ENCODE data around the gene RHOC.

RHOC gene

DNA sequence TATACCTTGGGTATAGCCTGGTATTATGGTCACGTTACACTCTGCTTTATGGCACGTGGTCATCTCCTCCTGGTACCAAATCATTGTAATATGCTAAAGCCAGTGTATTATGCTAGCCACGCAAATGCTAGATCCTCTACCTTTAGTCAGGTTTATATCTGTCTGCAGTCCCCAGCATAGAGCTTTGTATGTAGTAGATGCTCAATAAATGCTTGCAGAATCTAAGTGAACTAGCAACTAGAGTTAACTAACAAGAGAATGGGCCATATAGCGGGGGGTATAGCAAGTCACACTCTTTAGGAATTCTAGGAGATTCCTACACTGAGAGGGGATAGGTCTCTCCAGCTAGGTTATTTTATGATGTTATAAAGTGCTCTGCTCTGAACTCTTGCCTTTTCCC lies 29.4 kb downstream of the RHOC start:
- DNase-seq (ENCODE audit: low read depth in 2 of 2), result no peak

DNA sequence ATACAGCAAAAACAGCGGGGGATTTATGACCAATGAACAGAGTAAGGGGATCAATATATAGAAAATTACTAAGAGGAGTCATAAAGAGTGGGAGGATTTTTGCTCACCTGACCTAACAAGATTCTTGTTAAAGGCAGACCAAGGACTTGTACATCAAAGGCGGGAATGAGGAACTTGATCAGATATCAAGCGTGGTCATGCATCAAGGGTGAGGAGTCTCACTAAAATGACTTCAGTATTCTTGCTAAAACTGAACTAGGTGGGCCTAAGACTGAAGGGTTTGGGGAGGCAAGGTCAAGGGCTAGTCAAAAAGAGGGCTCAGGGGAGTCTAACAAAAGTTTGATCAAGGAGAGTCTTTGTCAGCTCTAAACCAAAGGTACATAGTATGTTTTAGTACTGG lies 30.4 kb downstream of the RHOC start:
- DNase-seq (ENCODE audit: low read depth in 2 of 2), result no peak

DNA sequence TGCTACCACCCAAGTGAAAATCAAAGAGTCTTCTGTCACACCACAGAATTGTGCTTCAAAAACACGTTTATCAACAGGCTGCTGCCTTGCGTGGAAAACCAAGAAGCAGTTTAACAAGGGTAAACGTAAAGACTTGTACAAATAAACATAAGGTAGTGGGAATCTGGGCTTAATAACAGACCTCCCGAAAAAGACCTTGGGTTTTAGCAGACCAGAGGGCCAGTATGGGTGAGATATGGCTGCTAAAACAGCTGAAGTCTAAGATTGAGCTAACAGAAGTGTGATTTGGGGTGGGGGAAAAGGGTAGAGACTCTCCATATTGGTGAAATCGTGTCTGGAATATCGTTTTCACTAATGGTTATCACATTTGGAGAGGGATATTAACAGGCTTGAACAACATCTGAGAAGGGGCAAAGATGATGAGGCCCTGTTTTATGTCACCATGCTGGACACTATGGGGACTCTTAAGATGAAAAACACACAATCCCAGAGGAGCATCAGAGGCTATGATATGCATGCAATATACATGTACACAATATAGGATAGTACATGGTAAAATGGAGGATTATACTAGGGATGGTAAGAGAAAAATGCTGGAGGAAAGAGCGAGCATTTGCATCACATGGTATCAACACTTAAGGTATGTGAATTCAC lies 31.1 kb downstream of the RHOC start:
- no peak for DNase-seq (ENCODE audit: low read depth in 2 of 2)

DNA sequence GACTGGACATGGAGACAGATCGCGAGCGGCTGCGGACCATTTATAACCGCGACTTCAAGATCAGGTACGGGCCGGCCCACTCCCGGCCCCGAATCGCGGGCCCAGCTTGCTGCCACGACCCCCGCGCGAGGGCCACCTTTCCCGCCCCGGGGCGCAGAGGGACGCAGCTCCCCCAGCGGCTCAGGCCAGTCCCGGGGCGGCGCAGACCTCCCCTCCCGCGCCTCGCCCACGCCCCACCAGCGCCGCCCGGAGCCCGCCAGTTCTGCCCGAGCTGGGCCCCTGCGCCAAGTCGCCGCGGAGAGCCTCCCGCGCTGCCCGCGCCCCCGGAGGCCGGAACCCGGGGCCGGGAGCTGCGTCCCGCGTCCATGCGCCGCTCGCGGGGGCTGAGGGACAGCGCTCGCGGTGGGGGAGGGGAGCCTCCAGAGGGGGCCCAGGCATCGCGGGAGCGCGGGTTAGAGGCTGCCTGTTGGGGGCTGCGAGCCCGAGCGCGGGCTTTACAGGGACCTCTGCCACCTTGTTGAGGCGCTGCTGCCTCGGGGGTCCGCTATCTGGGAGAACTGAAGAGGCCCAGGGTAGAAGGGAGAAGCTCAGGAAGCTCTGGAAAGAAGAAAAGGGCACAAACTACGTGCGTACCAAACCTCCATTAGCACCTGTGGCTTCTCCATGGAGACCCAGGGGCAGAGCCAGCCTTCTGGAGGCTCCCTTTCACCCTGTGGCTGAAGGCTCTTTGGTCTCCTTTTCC lies 31.8 kb downstream of the RHOC start:
- peak in 1 of 2 experiments; percentile 20 for DNase-seq (ENCODE audit: low read depth in 2 of 2)

DNA sequence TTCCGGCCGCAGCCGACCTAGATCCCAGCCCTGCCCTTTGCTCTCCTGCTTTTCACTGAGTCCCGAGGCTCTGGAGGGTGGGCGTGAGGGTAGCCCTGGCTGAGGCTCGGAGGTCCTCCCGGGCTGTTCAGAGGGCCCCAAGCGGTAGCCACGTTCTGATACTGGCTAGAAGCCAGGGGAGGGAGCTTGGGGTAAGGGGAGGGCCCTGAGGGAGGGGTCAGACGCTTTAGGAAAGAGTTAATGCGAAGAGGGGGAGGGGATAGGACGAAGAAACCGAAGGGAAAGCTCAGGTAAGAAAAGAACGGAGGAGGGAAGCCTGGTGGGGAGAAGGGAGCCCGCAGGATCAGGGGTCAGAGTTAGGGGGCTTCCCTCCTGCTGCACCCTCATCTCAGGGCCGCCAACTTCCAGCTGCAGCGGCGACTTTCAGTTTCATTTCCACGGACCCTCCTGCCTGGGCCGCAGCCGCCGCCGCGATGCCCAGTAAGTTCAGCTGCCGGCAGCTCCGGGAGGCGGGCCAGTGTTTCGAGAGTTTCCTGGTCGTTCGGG lies 32.4 kb downstream of the RHOC start, which contains the start of gene MOV10:
Gene MOV10 (plus strand): TSS at position 220 of the 546 bp plus-strand sequence. CDS start 254 bp downstream, at position 474.
- peak; percentile 7 to 59 for DNase-seq (ENCODE audit: low read depth in 2 of 2)

DNA sequence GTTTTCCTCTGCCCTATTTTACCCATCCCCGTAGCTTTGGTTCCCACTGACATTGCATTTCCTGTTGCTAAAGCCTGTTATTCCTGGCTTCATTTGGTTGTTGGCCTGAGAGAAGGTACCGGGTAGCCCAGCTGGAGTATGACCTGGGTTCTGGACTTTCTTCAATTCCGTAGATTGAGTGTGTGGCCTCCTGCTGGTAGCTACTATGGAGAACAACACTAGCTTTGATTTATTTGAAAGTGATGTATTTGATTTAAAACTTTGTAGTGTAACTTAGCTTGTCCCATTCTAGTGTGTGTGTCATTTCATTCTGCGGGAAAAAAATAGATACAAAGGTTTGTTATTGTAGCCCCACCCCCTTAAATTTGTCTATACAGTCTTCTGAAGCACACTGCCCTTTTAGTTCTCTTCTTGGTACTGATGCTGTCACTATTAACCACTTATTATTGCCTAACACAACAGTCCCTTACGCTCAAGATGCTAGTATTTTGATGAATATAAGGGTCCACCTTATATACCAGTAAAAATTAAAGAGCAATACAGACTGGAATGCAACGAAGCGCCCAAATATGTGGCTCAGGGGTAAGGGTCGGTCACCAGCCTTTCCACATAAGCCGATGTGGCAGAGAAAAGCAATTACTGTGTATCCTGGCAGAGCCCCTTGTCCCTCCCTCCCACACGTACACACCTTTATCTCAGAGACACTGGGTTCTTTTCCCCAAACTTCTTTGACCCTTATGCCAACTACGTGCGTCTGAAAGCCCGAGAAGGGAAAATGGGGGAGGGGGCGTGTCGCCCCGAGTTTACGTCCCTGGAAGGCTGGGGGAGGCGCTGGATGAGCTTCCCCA lies 33.1 kb downstream of the RHOC start:
- DNase-seq (ENCODE audit: low read depth in 2 of 2), result no peak

DNA sequence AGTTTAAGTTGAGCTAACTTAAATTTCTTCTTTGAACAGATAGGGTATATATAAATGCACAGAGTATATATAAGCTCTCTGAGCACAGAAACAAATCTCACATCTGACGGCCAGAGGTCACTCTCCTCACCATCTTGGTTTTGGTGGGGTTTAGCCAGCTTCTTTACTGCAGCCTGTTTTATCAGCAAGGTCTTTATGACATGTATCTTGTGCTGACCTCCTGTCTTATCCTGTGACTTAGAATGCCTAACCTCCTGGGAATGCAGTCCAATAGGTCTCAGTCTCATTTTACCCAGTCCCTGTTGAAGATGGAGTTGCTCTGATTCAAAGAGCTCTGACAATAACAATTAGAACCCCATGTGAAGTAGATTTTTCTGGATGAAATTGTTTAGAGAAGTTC lies 34.1 kb downstream of the RHOC start:
- no peak for DNase-seq (ENCODE audit: low read depth in 2 of 2)

DNA sequence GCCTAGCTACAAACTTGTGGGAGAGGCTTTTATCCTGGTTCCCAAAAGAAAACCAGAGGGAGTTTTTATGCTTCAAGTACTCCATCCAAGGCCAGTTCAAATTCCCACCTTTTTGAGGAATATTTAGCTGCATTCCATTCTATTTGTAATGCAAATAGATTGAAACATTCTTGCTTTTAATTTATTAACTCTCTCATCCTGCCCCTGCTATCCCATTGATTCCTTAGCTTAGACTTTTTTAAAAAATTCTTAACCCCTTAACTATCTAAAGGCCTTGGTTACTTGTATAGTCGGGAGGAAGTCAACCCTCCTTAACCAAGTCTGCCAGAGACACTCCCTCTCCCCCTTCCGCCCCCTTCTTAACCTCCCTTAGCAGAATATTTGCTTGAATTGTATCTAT lies 34.9 kb downstream of the RHOC start:
- no peak for DNase-seq (ENCODE audit: low read depth in 2 of 2)

DNA sequence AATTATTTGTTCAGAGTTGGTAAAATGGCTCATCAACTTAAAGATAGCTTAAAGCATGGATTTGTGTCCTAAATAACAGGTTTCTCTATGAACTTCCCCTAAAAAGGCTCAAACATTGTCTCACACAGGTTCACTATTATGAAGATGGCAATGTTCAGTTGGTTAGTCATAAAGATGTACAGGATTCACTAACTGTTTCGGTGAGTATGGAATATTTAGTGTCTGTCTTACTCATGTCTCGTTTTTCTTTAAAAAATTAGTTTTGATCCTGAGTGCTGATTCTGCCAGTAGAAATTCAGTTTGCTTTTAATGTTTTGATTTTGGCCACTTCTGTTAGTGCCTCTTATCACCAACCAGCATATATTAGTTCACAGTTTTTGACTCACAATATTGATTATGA lies 40.0 kb downstream of the RHOC start:
- no peak for DNase-seq (ENCODE audit: low read depth in 2 of 2)

DNA sequence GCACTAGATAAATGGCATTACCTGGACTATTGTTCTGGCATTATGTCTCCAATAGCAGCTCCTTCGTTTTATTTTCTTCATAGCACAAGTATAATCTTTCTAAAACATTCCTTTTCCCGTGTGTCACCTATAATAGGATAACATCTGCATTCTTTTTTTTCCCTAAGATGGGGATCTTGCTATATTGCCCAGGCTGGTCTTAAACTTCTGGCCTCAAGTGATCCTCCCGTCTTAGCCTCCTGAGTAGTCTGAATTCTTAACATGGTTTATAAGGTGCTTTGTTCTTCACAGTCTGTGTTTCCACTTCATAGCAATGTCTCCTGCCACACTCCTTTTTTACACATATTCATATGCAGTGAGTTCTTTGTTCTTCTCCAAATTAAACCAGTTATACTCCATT lies 41.1 kb downstream of the RHOC start:
- no peak for DNase-seq (ENCODE audit: low read depth in 2 of 2)

DNA sequence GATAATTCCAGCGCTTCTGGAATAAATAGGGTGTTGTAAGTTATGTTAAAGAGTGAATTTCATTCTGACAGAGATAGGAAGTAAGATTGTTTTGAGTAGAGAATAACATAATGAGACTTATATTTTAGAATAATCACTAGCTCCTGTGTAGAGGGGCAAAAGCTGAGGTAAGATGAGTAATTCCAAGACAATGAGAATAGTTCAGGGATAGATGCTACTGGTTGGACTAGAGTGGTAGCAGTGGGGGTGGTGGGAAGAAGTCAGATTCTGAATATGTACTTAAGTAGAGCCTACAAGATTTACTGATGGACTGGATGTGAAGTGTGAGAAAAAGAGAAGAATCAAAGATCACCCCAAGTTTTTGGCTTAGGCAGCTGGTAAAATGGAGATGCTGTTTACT lies 55.7 kb downstream of the RHOC start:
- no peak for DNase-seq (ENCODE audit: low read depth in 2 of 2)

Data from stimulated activated CD4-positive, alpha-beta T cell treated with anti-CD3 and anti-CD28 coated beads, Interleukin-12 subunit alpha, Interleukin-12 subunit beta, amount 100 ng/mL, for 24 hours (primary cell).